ENCODE data around the gene PARS2.
A peak's percentile ranks its signal among the peaks of the same experiment; 100 is the strongest.

The PARS2 gene

GRCh38 chr1:54764133-54764921, at the start of gene PARS2:
TSS of gene PARS2 (minus strand) at chr1:54764523. CDS start at chr1:54759161, 5,362 bp downstream.
- FAIRE-seq: peak; percentile 99

GRCh38 chr1:54814126-54814498, 49.8 kb upstream of the PARS2 start:
- no peak for FAIRE-seq

- FAIRE-seq: no peak
Observed at GRCh38 chr1:54813485-54814125, 49.3 kb upstream of the PARS2 start.

- no peak for FAIRE-seq
Observed at GRCh38 chr1:54812801-54813484, 48.6 kb upstream of the PARS2 start.

- FAIRE-seq: no peak
Observed at GRCh38 chr1:54811739-54812655, 47.7 kb upstream of the PARS2 start.

GRCh38 chr1:54811066-54811465, 46.7 kb upstream of the PARS2 start:
- no peak for FAIRE-seq

- peak; percentile 74 for FAIRE-seq
Observed at GRCh38 chr1:54810153-54810942, 46.0 kb upstream of the PARS2 start.

GRCh38 chr1:54809496-54810074, 45.3 kb upstream of the PARS2 start:
- FAIRE-seq: no peak

- FAIRE-seq: no peak
Observed at GRCh38 chr1:54808443-54809207, 44.3 kb upstream of the PARS2 start.

- FAIRE-seq: no peak
Observed at GRCh38 chr1:54807756-54808155, 43.4 kb upstream of the PARS2 start.

- no peak for FAIRE-seq
Observed at GRCh38 chr1:54806931-54807611, 42.7 kb upstream of the PARS2 start.

GRCh38 chr1:54805981-54806381, 41.7 kb upstream of the PARS2 start:
- FAIRE-seq: no peak

GRCh38 chr1:54805466-54805865, 41.1 kb upstream of the PARS2 start:
- FAIRE-seq: no peak

GRCh38 chr1:54804471-54805132, 40.3 kb upstream of the PARS2 start:
- no peak for FAIRE-seq

GRCh38 chr1:54803761-54804470, 39.6 kb upstream of the PARS2 start:
- no peak for FAIRE-seq

GRCh38 chr1:54800899-54801759, 36.8 kb upstream of the PARS2 start, which contains the start of gene TTC22:
TSS of gene TTC22 (minus strand) at chr1:54801323. CDS start at chr1:54801163, 160 bp downstream.
- no peak for FAIRE-seq

- no peak for FAIRE-seq
Observed at GRCh38 chr1:54800041-54800898, 35.9 kb upstream of the PARS2 start.
